Caco-2 (cell line): ENCODE measurements around the gene ADRA2C. TPM values are rescaled to one million over a fixed set of nuclear protein-coding genes. Genes with fewer than 3 reads are reported as not detected.

Experiments used
- BruUV-seq: library from RNA; stranded (reverse); fragments of 400-500 nt; replicated peaks from 2 replicates; lab custom pipeline; 2021; lab: Mats Ljungman, UMichigan
- CTCF ChIA-PET: fragments of 300-600 bp; sonication (Branson Sonifier 250); formaldehyde crosslinking; loops from one replicate; lab custom pipeline; 2022; ENCODE audit warnings: antibody characterized with exemption; lab: Charles Lee
- POLR2A ChIA-PET: fragments of 300-600 bp; sonication (Branson Sonifier 250); formaldehyde crosslinking; loops from one replicate; lab custom pipeline; 2022; ENCODE audit warnings: antibody characterized with exemption; lab: Charles Lee
- DNase-seq, 2 experiments: peaks; one replicate each; pipeline versions ENCODE4 v3.0.0 to v3.0.0-alpha.2; 2020 to 2022
- H3K27me3 ChIP-seq: replicated peaks from 2 replicates; pipeline ENCODE4 v1.6.0; 2011; ENCODE audit warnings: low read length; ENCODE audit not compliant: control insufficient read depth, insufficient read depth
- H3K36me3 ChIP-seq: 2 replicates; pipeline ENCODE4 v1.5.1; 2011; ENCODE audit warnings: low read length; ENCODE audit not compliant: control insufficient read depth, insufficient read depth
- H3K4me1 ChIP-seq: fragments of 250-450 bp; sonication (Bioruptor Pico); 2 replicates; pipeline ENCODE4 v1.5.1; 2020; ENCODE audit warnings: mild to moderate bottlenecking
- H3K4me3 ChIP-seq: 2 replicates; pipeline ENCODE4 v1.5.1; 2011; ENCODE audit warnings: low read depth, mild to moderate bottlenecking, control low read depth, low read length
- H3K9me3 ChIP-seq: fragments of 250-450 bp; sonication (Bioruptor Pico); 2 replicates; pipeline ENCODE4 v1.5.1; 2020; ENCODE audit warnings: mild to moderate bottlenecking, moderate library complexity
- H3K27ac Mint-ChIP-seq: one replicate; pipeline ENCODE4 v1.8.0; 2022; ENCODE audit warnings: mixed read lengths; ENCODE audit not compliant: unreplicated experiment
- H3K27me3 Mint-ChIP-seq: one replicate; pipeline ENCODE4 v1.8.0; 2022; ENCODE audit warnings: mixed read lengths; ENCODE audit not compliant: insufficient read depth, unreplicated experiment
- H3K36me3 Mint-ChIP-seq: one replicate; pipeline ENCODE4 v1.8.0; 2022; ENCODE audit warnings: mild to moderate bottlenecking, mixed read lengths; ENCODE audit not compliant: insufficient read depth, unreplicated experiment
- H3K4me1 Mint-ChIP-seq: one replicate; pipeline ENCODE4 v1.8.0; 2022; ENCODE audit warnings: low read depth, mixed read lengths; ENCODE audit not compliant: unreplicated experiment
- H3K4me3 Mint-ChIP-seq: one replicate; pipeline ENCODE4 v1.8.0; 2022; ENCODE audit warnings: mild to moderate bottlenecking, moderate library complexity, mixed read lengths; ENCODE audit not compliant: unreplicated experiment
- H3K9me3 Mint-ChIP-seq: one replicate; pipeline ENCODE4 v1.8.0; 2022; ENCODE audit warnings: mixed read lengths; ENCODE audit not compliant: unreplicated experiment
- intact Hi-C: fragments of 100-400 bp; cut with micrococcal nuclease; formaldehyde crosslinking; loops from one replicate; pipeline ENCODE4 v1.10.0; 2022; ENCODE audit not compliant: unreplicated experiment
- total RNA-seq: library from RNA; stranded (reverse); gene quantifications from 2 replicates; pipeline ENCODE4 v1.2.3, GENCODE V29; 2022
- TF ChIP-seq, protein P1 (sequence below), 2 experiments: fragments of 200-600 bp in 1 of 2; IDR thresholded peaks; 1 replicate in 1 of 2; 2 replicates in 1 of 2; pipeline versions ENCODE4 v1.5.1 to v1.8.0; 2011 to 2022; ENCODE audit warnings: antibody characterized with exemption in 1 of 2, control low read depth in 1 of 2, inconsistent platforms in 1 of 2, low read depth in 1 of 2, low read length in 1 of 2, mild to moderate bottlenecking in 1 of 2, moderate library complexity in 1 of 2; ENCODE audit not compliant: insufficient read depth in 1 of 2, severe bottlenecking in 1 of 2, unreplicated experiment in 1 of 2

ADRA2C gene
- total RNA-seq, 1 experiment from 2014 or later: 11.7 TPM

DNA sequence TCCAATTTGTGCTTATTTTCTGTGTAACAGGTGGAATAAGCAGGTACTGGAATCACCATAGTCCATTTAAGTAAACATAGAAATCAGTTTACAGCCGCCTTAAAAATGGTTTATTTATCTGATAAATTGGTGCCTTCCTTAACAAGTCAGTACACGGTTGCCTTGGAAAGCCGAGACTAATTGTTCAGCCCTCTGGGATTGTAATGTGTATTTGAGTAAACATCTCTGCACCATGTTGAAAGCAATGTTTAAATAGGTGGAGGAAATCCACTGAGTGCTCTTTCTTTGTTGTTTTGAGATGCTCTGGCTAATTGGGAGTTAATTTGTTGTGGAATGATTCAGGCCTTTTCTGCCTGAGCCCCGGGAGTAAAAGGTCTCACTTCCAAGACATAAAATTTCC, 45.7 kb upstream of the ADRA2C start:
- H3K27me3 Mint-ChIP-seq: peaks cover 11% of the 10 kb centered on the region
- Histone ChIP-seq H3K4me3 (no peak overlapping the region), H3K36me3 (no peaks in the 10 kb centered on the region), H3K4me1 (no peaks in the 10 kb centered on the region), H3K27me3 (no peaks in the 10 kb centered on the region; the same call in 1 of the 2 replicates), H3K9me3 (peaks cover 8% of the 10 kb centered on the region)
- BruUV-seq: no TSS peak
- no peak overlapping the region for H3K27ac Mint-ChIP-seq
- ChIA-PET POLR2A (no interaction called here), CTCF (no interaction called here)
- no peaks in the 10 kb centered on the region for H3K4me1 Mint-ChIP-seq
- DNase-seq: no peak
- TF ChIP-seq, protein P1, sequence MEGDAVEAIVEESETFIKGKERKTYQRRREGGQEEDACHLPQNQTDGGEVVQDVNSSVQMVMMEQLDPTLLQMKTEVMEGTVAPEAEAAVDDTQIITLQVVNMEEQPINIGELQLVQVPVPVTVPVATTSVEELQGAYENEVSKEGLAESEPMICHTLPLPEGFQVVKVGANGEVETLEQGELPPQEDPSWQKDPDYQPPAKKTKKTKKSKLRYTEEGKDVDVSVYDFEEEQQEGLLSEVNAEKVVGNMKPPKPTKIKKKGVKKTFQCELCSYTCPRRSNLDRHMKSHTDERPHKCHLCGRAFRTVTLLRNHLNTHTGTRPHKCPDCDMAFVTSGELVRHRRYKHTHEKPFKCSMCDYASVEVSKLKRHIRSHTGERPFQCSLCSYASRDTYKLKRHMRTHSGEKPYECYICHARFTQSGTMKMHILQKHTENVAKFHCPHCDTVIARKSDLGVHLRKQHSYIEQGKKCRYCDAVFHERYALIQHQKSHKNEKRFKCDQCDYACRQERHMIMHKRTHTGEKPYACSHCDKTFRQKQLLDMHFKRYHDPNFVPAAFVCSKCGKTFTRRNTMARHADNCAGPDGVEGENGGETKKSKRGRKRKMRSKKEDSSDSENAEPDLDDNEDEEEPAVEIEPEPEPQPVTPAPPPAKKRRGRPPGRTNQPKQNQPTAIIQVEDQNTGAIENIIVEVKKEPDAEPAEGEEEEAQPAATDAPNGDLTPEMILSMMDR (IDR thresholded peaks at IDR 0.05; ENCODE audit: insufficient read depth in 1 of 2, low read depth in 1 of 2, low read length in 1 of 2, severe bottlenecking in 1 of 2, unreplicated experiment in 1 of 2): no peak
- no peak overlapping the region for H3K4me3 Mint-ChIP-seq
- H3K9me3 Mint-ChIP-seq: peaks cover 20% of the 10 kb centered on the region
- H3K36me3 Mint-ChIP-seq: no peaks in the 10 kb centered on the region
- intact Hi-C loops: no loop called here

DNA sequence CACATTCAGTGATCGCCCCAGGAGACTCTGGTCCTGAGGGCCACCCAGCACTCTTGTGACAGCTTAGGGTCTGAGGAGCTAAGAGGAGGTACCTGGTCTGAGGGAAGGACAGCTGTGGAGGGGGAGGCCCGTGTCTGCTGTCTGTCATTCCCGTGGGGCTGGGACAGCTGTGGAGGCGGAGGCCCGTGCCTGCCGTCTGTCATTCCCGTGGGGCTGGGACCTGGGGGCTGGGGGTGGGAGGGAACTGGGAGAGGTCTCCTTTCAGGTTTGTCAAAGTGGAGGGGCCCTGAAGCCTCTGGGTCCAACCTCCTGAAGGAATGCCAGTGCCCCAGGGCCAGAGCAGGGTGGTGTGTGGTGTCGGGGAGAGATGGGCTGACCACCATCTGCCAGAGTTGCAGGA, 45.0 kb upstream of the ADRA2C start:
- DNase-seq: no peak
- Histone ChIP-seq H3K36me3 (no peaks in the 10 kb centered on the region), H3K4me3 (no peak overlapping the region), H3K4me1 (no peaks in the 10 kb centered on the region), H3K9me3 (peaks cover 8% of the 10 kb centered on the region), H3K27me3 (no peaks in the 10 kb centered on the region; the same call in 1 of the 2 replicates)
- Mint-ChIP-seq H3K36me3 (no peaks in the 10 kb centered on the region), H3K27me3 (peaks cover 11% of the 10 kb centered on the region), H3K4me3 (no peak overlapping the region), H3K27ac (no peak overlapping the region), H3K4me1 (no peaks in the 10 kb centered on the region), H3K9me3 (peaks cover 20% of the 10 kb centered on the region)
- TF ChIP-seq, protein P1 (IDR thresholded peaks at IDR 0.05; ENCODE audit: insufficient read depth in 1 of 2, low read depth in 1 of 2, low read length in 1 of 2, severe bottlenecking in 1 of 2, unreplicated experiment in 1 of 2): no peak
- BruUV-seq: no TSS peak
- intact Hi-C loops: no loop called here
- POLR2A ChIA-PET: no interaction called here
- CTCF ChIA-PET: no interaction called here

DNA sequence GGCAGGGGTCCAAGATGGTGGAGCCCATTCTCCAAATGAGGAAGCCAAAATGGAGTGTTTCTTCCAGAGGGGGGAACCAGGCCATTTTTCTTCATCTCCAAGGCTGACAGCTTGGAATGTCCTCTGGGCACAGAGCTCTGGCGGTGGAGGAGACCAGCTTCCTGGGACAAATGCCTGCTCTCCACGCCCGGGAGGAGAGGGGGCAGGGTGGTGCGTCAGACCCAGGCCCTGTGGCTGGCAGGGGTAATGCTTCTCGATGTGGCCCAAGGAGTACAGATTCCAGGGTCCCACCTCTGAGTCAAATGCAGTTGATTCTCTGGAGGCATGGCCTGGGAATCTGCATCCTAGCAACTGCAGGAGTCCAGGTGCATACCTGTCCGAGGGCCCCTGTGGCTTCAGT, 44.6 kb upstream of the ADRA2C start:
- ChIA-PET CTCF (no interaction called here), POLR2A (no interaction called here)
- TF ChIP-seq, protein P1 (IDR thresholded peaks at IDR 0.05; ENCODE audit: insufficient read depth in 1 of 2, low read depth in 1 of 2, low read length in 1 of 2, severe bottlenecking in 1 of 2, unreplicated experiment in 1 of 2): no peak
- peaks cover 20% of the 10 kb centered on the region for H3K9me3 Mint-ChIP-seq
- H3K27me3 ChIP-seq: no peaks in the 10 kb centered on the region; the same call in 1 of the 2 replicates
- no peak for DNase-seq
- H3K4me1 ChIP-seq: no peaks in the 10 kb centered on the region
- no peaks in the 10 kb centered on the region for H3K36me3 ChIP-seq
- peaks cover 8% of the 10 kb centered on the region for H3K9me3 ChIP-seq
- no peak overlapping the region for H3K4me3 Mint-ChIP-seq
- no TSS peak for BruUV-seq
- H3K4me3 ChIP-seq: no peak overlapping the region
- no peaks in the 10 kb centered on the region for H3K36me3 Mint-ChIP-seq
- H3K4me1 Mint-ChIP-seq: no peaks in the 10 kb centered on the region
- H3K27me3 Mint-ChIP-seq: peaks cover 11% of the 10 kb centered on the region
- no peak overlapping the region for H3K27ac Mint-ChIP-seq
- intact Hi-C loops: no loop called here
